HG03135 (cell line): ENCODE results near the gene TMEM239.
"Not testable (repeated sequence)": the region's sequence is repeated elsewhere in the genome, so short reads cannot be mapped to it uniquely, and the experiment has no call there.

Experiments
- ATAC-seq: cut with Tn5 transposase; IDR thresholded peaks from one replicate; pipeline ENCODE4 v1.9.1; 2021; ENCODE audit warnings: mild to moderate bottlenecking, moderate library complexity; ENCODE audit not compliant: unreplicated experiment

The TMEM239 gene

DNA sequence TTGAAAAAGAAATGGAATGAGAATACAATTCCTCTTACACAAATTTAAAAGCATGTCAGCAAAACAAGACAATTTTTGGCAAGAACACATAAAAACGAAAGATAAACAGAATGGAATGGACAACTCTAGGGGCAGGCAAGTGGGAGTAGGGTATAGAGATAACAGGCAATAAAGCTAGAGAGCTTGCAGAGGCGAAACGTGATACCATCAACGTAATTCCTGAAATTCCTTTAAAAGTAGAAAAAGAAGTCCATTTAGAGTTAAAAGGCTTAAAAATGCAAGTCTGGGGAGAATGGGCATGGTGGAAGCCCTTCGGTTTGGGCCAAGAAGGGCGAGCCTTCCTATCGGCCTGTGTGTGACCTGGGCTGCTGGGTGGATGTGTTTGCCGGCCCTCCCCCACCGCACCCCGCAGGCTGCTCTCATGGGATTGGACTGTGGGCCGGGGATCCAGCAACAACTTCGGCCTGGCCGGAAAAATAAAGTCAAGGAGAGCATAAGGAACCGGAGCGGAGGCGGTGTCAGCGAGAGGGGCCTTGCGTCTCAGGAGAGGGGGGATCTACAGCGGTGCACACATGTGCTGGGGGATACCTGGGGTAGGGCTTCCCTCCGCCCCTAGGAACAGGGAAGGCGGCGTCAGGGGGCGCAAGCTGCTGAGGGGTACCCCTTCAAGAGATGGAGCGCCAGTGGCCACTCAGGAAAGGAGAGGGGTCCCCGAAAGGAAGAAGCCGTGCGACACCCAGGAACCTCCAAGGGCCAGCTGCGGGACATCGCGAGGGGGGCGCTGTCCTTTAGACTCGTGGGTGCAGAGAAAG, 4.1 kb downstream of the TMEM239 start:
- no peak for ATAC-seq

DNA sequence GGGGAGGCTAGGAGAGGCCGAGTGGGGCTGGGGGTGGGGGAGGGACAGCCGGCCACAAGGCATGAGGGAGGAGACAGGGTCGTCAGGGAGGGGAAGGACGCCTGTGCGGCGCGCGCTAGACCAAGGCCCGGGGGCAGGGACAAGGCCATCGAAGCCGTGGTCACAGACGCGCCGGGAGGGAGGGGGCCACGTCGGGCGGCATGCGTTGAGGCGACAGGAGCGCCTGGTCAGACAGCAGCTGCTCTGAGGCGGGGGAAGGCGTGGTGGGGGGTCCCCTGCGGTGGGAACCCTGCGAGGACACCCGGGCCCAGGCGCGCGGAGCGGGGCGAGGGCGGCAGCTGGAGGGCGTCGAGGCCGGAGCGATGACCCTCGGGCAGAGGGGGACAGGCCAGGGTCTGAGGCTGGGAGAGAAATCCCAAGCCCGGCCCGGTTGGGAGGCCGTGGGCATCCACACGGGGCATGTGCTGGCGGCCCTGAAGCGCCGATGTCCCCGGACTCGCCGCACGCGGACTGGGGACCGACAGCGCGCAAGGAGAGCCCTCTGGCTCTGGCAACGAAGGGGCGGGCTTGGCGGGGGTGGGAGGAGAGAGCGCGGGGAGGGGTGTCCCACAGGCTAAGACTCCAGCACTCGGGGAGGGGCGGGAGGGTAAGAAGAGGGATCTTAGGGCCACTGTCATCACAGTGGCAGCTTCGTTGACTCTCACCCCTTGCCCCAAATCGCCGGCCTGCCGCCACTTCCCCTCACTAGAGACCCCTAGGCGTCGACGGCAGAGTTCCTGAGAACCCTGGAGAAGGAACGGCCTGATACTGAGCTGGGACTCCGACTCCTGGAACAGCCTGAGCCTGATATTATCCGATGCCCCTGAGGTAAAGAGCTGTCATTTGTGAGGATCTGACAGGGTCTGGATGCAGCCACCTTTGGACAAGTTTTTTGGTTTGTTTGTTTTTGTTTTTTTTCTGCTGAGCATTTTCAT, 5.0 kb downstream of the TMEM239 start:
- no peak for ATAC-seq

- no peak for ATAC-seq
Measured at GRCh38 chr20:2822073-2822472, 5.9 kb downstream of the TMEM239 start.

GRCh38 chr20:2825761-2826160, 9.6 kb downstream of the TMEM239 start:
- ATAC-seq = no peak

DNA sequence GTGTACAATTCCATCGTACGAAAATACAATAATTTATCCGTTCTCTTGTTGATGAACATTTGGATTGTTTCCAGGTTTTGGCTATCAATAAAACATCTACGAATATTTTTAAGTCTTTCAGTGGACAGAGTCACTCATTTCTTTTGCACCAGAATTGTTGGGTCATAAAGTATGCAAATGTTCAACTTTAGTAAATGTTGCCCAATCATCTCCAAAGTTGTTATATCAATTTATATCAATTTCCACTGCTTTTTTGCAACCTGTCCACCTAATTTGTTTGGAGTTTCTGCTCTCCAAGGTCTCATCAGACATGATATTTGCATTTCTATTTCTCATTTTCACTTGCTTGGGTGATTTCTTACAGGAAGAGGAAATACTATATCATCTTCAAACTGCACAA, 10.5 kb downstream of the TMEM239 start:
- ATAC-seq = no peak

- no peak for ATAC-seq
Measured at GRCh38 chr20:2829376-2829775, 13.2 kb downstream of the TMEM239 start.

GRCh38 chr20:2831206-2831605, 15.0 kb downstream of the TMEM239 start:
- ATAC-seq = not testable (repeated sequence)

- no peak for ATAC-seq
Measured at GRCh38 chr20:2833761-2834160, 17.6 kb downstream of the TMEM239 start.

DNA sequence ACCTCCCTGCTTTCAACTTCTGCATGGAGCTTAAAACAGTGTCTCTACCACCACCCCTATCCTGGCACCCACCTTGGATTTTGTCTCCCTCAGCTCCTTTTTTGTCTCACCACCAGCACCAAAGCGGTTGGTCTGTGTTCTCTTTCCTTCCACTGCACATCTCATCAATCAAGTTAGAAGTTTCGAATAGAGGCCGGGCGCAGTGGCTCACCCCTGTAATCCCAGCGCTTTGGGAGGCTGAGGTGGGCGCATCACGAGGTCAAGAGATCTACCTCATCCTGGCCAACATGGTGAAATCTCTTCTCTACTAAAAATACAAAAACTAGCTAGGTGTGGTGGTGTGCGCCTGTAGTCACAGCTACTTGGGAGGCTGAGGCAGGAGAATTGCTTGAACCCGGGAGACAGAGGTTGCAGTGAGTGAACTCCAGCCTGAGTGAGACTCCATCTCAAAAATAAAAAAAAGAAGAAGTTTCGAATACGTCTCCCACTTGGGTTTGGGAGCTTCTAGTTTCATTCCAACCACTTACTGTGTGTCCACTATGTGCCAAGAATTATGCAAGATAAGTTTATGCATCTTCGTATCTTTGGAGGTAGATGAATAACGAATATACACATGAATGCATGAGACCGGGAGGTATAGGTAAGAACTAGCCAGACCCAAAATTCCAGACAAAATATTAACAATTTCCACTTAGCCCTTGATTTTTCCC, 18.4 kb downstream of the TMEM239 start:
- no peak for ATAC-seq

GRCh38 chr20:2835331-2835796, 19.2 kb downstream of the TMEM239 start:
- no peak for ATAC-seq

GRCh38 chr20:2836035-2836434, 19.9 kb downstream of the TMEM239 start:
- ATAC-seq = no peak

- ATAC-seq = no peak
Measured at GRCh38 chr20:2837221-2837960, 21.2 kb downstream of the TMEM239 start.

GRCh38 chr20:2838170-2838797, 22.1 kb downstream of the TMEM239 start:
- no peak for ATAC-seq

DNA sequence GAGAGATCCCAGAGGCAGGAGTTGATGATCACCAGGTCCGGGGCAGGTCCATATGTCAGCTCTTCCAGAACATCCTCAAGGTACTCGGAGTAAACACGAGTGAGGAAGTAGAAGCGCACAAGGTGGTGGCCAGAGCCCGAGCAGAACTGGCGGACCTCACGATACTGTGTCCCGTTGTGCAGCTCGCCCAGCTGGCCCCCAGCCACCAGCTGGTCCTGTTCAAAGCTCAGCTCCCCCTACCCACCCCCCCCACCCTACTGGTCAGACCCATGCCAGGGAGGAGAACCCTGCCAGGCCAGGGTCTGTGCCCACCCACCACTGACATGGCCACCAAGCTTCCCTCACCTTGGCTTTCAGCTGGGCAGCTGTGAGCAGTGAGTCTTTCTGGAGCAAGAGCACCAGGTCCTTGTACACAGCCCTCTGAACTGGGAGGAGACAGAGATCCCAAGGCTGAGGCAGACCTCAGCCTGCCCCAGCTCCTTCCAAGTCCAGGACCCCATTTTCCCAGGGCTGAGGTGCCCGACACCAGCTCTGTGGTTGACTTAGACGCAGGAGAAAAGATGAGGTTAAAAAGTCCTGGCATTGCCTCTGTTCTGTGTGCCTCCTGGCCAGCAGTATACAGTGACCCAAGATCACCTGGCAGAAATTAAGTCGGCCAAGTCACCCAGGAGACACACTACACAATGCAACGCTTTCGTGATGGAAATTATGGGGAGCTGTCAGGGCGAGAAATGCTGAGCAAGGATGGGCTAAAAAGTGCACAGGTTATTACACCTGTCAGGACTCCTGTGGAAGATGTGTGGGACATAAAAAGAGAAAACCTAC, 22.9 kb downstream of the TMEM239 start:
- ATAC-seq = no peak

DNA sequence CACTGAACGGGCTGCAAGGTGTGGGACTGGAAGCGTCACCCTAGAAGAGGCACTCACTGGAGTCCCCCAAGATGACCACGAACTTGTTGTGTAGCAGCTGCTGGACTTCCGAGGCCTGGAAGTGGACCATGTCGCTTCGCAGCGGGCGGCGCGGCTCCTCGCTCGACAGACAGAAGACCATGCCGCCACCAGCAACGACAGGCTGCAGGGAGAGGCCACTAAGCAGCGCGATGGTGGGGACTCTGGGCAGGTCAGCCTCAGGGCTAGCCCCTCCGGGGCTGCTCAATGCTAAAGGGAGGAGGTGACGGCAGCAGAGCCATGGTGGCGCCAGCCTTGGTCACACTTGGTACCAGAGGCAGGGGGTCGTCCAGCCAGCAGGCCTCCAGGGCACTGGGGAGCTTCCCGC, 23.6 kb downstream of the TMEM239 start:
- ATAC-seq = no peak

- peak; percentile 92 for ATAC-seq
Measured at GRCh38 chr20:2840138-2840966, 24.2 kb downstream of the TMEM239 start, which contains the start of the genes PCED1A and VPS16. TSS of gene PCED1A (minus strand) at chr20:2840655. CDS start at chr20:2839912, 743 bp downstream. TSS of gene VPS16 (plus strand) at chr20:2840745. CDS start at chr20:2840775, 30 bp downstream.

DNA sequence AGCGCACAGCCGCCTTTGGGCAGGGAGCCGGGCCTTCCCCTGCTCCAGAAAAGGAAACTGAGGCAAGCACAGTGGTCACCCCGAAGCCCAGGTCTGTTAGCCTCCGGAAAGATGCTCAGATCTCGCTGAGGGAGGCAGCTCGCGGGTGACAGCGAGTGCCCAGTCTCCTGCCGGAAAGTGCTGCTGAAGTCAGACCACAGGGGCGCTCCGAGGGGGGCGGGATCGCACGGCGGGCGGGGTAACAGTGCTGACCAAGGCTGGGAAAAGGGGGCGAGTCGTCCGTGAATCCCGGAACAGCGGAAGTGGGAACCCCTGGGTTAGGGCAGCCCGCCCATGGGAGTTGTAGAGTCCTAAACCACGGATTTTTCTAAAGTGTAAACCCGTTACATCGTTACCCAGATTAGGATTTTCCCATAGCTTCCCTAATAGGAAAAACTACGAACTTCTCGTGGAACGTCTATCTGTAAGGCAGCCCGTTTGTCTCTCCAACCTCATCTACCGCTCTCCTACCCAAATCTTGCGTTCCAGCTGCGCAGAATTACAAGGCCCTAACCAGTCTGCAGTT, 24.9 kb downstream of the TMEM239 start:
- peak; percentile 24 for ATAC-seq

DNA sequence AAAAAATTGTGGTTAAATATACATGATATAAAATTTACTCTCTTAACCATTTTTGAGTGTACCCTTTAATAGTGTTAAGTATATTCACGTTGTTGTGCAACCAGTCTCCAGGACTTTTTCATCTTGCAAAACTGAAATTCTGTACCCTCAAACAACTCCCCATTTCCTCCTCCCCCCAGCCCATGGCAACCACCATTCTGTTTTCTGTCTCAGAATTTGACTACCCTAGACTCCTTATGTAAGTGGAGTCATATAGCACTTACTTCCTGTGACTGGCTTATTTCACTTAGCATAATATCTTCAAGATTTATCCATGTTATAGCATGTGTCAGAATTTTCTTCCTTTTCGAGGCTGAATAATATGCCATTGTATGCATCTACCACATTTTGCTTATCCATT, 29.4 kb downstream of the TMEM239 start:
- no peak for ATAC-seq
